Stomach (tissue), 4 donors: Measurements from ENCODE around the gene CTXN2.

Source experiments
- CTCF ChIP-seq, 7 experiments: fragments of 450-650 bp in 4 of 7; fragments of 200-600 bp in 3 of 7; sonication (generic) in 3 of 7; IDR thresholded peaks; one replicate each; pipeline ENCODE4 v1.5.1; 2016 to 2019; ENCODE audit warnings: antibody characterized with exemption in 7 of 7, control low read depth in 2 of 7, mild to moderate bottlenecking in 1 of 7
- POLR2AphosphoS5 ChIP-seq, 3 donors: sonication (generic); formaldehyde crosslinking; IDR thresholded peaks; one replicate each; pipeline ENCODE4 v1.6.1; 2016; ENCODE audit warnings: antibody characterized with exemption in 3 of 3

- TF ChIP-seq CTCF (IDR thresholded peaks at IDR 0.05), result no peak
- TF ChIP-seq POLR2AphosphoS5 (IDR thresholded peaks at IDR 0.05), result no peak
These were observed 37.9 kb upstream of the CTXN2 start for GRCh38 chr15:48153526-48153925.
